ENCODE measurements around the gene RPH3AL. TPM values are rescaled to one million over a fixed set of nuclear protein-coding genes. Genes with fewer than 3 reads are reported as not detected.

RPH3AL gene
- total RNA-seq, 1 experiment from 2014 or later = 3.0 TPM

DNA sequence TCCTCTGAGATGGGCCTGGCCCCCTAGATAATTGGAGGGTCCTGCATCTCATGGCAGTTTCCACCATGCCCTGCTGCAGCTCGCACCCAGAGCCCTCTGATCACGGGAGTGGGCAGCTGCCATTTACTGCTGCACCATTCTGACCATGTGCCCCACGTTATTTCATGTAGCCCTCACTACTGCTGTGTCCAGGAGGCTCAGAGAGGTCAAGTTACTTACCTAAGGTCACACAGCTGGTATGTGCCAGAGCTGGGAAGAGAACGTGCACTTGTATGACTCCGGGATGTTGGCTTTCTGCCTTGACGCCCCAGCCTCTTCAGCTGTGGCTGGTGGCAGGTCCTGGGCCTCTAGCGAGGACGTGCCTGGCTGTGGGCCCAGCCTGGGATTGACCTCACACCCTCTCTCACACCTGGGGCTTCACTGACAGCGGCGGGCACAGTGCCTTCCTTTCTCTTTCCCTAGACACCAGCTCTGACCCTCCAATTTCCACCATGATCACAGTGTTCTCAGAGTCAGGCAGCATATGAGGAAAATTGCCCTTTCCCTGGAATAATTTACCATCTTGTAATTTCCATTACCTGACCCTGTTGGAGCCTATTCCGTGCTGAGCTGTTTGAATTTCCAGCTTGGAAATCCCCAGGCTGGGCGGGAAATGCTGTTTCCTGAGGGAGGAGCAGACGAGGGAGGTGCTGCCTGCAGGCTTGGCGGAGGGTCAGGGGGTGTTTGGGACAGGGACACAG is 152.6 kb downstream of the RPH3AL start:
- Histone ChIP-seq H2BK120ac (ENCODE audit: low read depth, low read length, poor library complexity, severe bottlenecking) (no peak overlapping the region), H4K20me1 (ENCODE audit: control insufficient read depth, insufficient read depth, insufficient read length) (peaks cover 3% of the 10 kb centered on the region), H2BK5ac (ENCODE audit: insufficient read length, low read length) (no peak overlapping the region), H2BK20ac (ENCODE audit: low read depth, low read length, poor library complexity, severe bottlenecking) (no peak overlapping the region), H3K27ac (ENCODE audit: insufficient read length, low read depth, low read length) (no peak overlapping the region), H4K5ac (ENCODE audit: insufficient read length, low read depth, low read length) (no peak overlapping the region), H2BK15ac (ENCODE audit: low read depth, low read length) (no peak overlapping the region), H3K9me3 (ENCODE audit: control insufficient read depth, low read depth, low read length) (no peaks in the 10 kb centered on the region), H3K4me1 (ENCODE audit: insufficient read depth, low read length) (no peaks in the 10 kb centered on the region), H3T11ph (ENCODE audit: low read length) (no peak overlapping the region), H3K56ac (ENCODE audit: insufficient read length, low read depth, low read length) (no peak overlapping the region), H3K79me2 (ENCODE audit: insufficient read depth, low read length) (no peaks in the 10 kb centered on the region), H3K4ac (ENCODE audit: low read depth, low read length) (no peak overlapping the region), H4K91ac (ENCODE audit: insufficient read length, low read depth, low read length) (no peak overlapping the region), H3K23me2 (ENCODE audit: insufficient read length, low read depth, low read length, poor library complexity, severe bottlenecking) (no peaks in the 10 kb centered on the region), H3K79me1 (ENCODE audit: insufficient read depth, low read depth, low read length, poor library complexity, severe bottlenecking) (no peaks in the 10 kb centered on the region), H4K8ac (replicated peaks; ENCODE audit: insufficient read length, low read depth, low read length) (no peak overlapping the region), H3K27me3 (ENCODE audit: insufficient read depth, low read length) (no peaks in the 10 kb centered on the region), H3K23ac (ENCODE audit: insufficient read length, low read depth, low read length) (no peak overlapping the region), H3K4me2 (ENCODE audit: insufficient read depth, insufficient read length, low read length) (no peak overlapping the region), H2AFZ (ENCODE audit: low read length) (no peak overlapping the region), H3K14ac (ENCODE audit: insufficient read depth, low read length) (no peak overlapping the region), H3K18ac (ENCODE audit: insufficient read length, low read depth, low read length) (no peak overlapping the region), H2AK5ac (ENCODE audit: insufficient read length, low read length) (no peak overlapping the region), H3K9ac (ENCODE audit: extremely low read depth, insufficient read length, low read length) (no peak overlapping the region), H2BK12ac (ENCODE audit: insufficient read length, low read depth, low read length) (no peak overlapping the region)
- Mint-ChIP-seq H3K4me1 (peaks cover 22 to 37% of the 10 kb centered on the region in 2 experiments), H3K27ac (no peak overlapping the region; a peak in 2 of 7 replicates), H3K36me3 (ENCODE audit: insufficient read depth in 1 of 3, low read depth in 3 of 3) (peaks cover 0 to 4% (median 2%) of the 10 kb centered on the region in 3 experiments; a peak in 4 of 7 replicates), H3K4me3 (peak overlapping the region in 1 of 2 experiments; percentile 16; a peak in 1 of 5 replicates), H3K27me3 (ENCODE audit: low read depth) (peaks cover 15% of the 10 kb centered on the region), H3K9me3 (peaks cover 3 to 10% of the 10 kb centered on the region in 2 experiments; a peak in 3 of 5 replicates)
- no peak for DNase-seq
- TF ChIP-seq, protein P1, sequence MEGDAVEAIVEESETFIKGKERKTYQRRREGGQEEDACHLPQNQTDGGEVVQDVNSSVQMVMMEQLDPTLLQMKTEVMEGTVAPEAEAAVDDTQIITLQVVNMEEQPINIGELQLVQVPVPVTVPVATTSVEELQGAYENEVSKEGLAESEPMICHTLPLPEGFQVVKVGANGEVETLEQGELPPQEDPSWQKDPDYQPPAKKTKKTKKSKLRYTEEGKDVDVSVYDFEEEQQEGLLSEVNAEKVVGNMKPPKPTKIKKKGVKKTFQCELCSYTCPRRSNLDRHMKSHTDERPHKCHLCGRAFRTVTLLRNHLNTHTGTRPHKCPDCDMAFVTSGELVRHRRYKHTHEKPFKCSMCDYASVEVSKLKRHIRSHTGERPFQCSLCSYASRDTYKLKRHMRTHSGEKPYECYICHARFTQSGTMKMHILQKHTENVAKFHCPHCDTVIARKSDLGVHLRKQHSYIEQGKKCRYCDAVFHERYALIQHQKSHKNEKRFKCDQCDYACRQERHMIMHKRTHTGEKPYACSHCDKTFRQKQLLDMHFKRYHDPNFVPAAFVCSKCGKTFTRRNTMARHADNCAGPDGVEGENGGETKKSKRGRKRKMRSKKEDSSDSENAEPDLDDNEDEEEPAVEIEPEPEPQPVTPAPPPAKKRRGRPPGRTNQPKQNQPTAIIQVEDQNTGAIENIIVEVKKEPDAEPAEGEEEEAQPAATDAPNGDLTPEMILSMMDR (conservative IDR thresholded peaks at IDR 0.05) = no peak
- no CpG with 5 or more reads among the region's 14 CpGs for WGBS (ENCODE audit: extremely low coverage, insufficient read length, low lambda C conversion rate)

Data from H9 (cell line).